ENCODE results near the gene CEMIP.
"Not testable (repeated sequence)": the region's sequence is repeated elsewhere in the genome, so short reads cannot be mapped to it uniquely, and the experiment has no call there.

CEMIP gene

DNA sequence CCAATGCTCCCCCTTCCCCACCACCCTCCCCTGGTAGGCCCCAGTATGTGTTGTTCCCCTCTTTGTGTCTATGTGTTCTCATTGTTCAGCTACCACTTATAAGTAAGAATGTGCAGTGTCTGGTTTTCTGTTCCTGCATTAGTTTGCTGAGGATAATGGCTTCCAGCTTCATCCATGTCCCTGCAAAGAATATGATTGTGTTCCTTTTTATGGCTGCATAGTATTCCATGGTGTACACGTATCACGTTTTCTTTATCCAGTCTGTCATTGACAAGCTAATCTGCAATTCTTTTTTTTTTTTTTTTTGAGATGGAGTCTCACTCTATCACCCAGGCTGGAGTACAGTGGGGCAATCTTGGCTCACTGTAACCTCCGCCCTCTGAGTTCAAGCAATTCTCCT lies 15.9 kb upstream of the CEMIP start:
- DNase-seq: not testable (repeated sequence)

- no peak for DNase-seq
Measured at GRCh38 chr15:80764535-80764934, 14.6 kb upstream of the CEMIP start.

GRCh38 chr15:80766275-80766674 lies 12.9 kb upstream of the CEMIP start:
- DNase-seq: no peak

DNA sequence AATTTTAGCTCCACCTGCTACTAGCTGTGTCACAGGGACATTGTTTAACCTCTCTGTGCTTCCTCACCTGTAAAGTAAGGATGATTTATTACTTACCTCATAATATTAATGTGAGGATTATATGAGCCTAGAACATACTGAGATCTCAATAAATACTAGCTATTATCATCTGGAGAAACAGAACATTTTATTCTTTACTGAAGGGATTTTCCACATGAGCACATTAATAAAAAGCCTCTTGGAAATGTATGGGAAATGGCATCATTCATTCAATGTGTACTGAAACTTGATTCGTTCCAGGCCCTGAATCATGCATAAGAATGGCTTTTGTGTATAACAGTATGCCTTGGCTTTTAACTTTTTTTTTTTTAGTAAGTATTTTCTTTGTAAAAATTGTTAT lies 11.0 kb upstream of the CEMIP start:
- DNase-seq: no peak

GRCh38 chr15:80769153-80769828 lies 9.9 kb upstream of the CEMIP start:
- DNase-seq: no peak

DNA sequence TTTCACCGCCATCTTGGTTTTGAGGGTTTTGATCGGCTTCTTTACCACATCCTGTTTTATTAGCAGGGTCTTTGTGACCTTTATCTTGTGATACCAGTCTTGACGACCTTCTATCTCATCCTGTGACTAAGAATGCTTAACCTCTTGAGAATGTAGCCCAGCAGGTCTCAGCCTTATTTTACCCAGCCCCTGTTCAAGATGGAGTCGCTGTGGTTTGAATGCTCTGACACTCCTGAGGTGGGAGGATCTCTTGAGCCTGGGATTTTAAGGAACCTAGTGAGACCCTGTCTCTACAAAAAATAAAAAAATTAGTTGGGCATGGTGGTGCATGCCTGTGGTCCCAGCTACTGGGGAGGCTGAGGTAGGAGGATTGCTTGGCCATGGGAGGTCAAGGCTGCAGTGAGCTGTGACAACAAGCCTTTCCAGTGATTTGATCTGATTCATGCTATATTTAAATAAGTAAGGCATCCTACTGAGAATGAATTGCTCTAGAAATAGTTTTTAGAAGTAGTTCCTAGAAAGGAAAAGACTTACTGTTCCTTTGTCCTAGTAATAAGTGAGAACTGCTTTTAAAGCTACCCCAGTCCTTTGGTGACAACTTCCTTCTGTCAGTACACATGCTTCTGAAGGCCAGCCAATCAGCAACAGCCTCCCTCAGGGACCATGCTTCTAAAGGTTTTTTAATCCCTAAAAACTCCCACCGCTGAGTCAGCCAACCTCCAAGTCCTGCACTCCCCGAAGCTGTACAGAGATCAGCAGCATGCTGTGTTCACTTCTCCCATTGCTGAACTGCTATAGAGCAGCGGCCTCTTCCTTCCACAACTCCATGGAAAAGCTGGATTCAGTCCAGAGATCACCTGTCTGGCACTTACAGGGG lies 9.1 kb upstream of the CEMIP start:
- no peak for DNase-seq

DNA sequence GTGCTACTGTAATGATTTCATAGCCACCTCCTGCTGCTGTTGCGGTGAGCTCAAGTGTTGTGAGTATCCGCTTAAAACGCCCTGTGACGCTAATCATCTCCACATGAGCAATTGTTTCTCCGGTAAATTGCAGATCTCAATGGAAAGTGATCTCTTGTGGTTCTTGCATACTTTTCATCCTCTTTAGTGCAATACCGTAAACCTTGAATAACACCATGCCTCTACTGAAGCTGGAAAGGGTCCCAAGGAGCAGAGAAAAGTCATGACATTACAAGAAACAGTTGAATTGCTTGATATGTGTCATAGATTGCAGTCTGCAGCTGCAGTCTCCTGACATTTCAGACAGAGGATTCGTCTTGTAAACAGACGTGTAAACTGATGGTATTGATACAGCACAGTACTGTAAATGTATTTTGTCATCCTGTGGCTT lies 6.0 kb upstream of the CEMIP start:
- DNase-seq: no peak

DNA sequence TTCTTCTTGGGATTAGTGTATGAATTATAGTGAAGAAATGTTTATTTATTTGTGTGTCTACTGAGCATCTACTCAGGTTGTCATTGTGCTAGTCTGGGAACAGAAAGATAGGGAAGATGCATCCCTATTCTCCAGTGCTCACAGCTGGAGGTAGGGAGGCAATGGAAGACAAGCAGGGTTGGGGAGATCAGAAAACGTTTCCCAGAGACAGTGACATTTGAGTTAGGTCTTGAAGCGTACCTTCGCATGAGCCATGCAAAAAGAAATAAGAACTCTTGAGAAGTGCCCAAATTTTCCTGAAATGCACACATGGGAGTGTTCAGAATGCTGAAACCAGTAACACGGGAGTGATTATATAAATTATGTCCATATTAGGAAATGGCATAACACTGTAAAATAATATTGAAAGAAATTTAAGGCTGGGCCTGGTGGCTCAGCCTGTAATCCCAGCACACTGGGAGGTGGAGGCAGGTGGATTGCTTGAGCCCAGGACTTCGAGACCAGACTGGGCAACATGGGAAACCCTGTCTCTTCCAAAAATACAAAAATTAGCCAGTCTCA lies 5.3 kb upstream of the CEMIP start:
- DNase-seq: no peak

DNA sequence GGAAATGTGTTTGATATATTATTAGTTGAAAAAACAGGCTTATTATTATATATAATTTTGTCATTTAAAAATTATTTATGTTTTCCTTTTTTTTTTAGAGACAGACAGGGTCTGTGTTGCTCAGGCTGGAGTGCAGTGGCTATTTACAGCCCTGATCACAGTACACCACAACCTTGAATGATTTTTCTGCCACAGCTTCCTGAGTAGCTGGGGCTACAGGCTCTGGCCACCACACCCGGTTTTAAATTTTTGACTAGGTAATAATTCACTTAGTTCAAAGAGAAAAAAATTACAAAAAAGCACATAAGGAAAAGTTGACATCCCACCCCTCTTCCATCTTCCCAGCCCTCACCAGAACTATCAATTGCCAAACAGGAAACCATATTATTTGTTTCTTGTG lies 4.7 kb upstream of the CEMIP start:
- no peak for DNase-seq

DNA sequence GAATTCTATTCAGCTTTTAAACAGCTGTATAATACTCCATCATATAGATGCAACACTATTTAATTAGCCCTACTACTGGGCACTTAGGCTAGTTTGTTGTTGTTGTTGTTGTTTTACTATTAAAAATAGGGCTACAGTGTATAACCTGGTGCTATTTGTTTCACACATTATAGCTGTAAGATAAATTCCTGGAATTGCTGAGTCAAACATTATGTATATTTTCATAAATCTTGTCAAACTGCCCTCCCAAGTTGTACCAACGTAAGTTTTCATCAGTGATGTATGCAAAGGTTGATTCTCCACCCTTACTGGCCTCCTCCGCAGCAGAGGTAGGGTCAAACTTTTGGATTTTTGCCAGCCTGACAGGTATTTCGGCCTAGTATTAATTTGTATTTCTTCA lies 3.8 kb upstream of the CEMIP start:
- no peak for DNase-seq

- peak; percentile 62 for DNase-seq
Measured at GRCh38 chr15:80776420-80777045, 2.6 kb upstream of the CEMIP start.

GRCh38 chr15:80777137-80777536 lies 2.0 kb upstream of the CEMIP start:
- DNase-seq: no peak

GRCh38 chr15:80777826-80778620 lies 1.1 kb upstream of the CEMIP start:
- DNase-seq: no peak

- DNase-seq: no peak
Measured at GRCh38 chr15:80778621-80778963, 578 bp upstream of the CEMIP start.

- DNase-seq: no peak
Measured at GRCh38 chr15:80779658-80780415, 667 bp downstream of the CEMIP start.

- no peak for DNase-seq
Measured at GRCh38 chr15:80780416-80781221, 1.4 kb downstream of the CEMIP start.

DNA sequence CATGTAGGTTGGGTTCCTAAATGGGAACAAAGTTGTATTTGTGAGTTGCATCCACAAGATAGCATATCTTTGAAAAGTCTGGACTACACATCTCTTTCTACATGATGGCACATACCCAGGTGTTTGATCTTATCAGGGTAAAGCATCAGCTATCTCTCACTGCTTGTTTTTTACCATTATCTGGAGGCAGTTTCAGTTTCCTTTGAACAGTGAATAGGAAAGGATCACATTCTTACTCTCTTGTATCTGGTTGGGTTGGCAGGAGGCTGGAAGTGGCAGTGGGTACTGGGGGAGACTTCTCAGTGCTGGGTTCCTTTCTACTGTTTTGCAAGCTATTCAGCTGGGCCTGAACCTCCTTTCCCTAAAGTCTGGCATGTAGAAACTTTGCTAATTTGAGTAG lies 4.1 kb downstream of the CEMIP start:
- no peak for DNase-seq

- no peak for DNase-seq
Measured at GRCh38 chr15:80785335-80785734, 6.2 kb downstream of the CEMIP start.

DNA sequence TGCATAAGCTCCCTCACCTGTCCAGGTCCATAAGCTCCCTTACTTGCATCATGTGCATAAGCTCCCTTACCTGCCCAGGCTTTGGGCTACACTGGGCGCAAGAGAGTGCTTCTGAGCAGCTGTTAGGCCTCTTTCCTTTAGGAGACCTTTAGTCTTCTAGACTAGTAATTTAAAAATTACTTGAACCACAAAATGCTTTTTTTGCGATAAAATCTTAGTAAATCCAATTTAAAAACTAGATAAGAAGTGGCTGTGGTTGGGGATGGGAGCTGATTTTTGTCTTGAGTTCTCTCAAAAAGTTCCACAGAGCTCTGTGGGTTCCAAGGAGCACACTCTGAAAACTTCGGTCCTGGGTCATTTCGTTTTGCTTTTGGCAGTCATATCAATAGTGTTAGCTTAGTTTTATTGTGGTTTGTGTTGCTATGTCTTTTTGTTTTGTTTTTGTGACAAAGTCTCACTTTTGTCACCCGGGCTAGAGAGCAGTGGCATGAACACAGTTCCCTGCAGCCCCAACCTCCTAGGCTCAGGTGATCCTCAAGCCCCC lies 6.7 kb downstream of the CEMIP start:
- no peak for DNase-seq

GRCh38 chr15:80787316-80787715 lies 8.1 kb downstream of the CEMIP start:
- no peak for DNase-seq

DNA sequence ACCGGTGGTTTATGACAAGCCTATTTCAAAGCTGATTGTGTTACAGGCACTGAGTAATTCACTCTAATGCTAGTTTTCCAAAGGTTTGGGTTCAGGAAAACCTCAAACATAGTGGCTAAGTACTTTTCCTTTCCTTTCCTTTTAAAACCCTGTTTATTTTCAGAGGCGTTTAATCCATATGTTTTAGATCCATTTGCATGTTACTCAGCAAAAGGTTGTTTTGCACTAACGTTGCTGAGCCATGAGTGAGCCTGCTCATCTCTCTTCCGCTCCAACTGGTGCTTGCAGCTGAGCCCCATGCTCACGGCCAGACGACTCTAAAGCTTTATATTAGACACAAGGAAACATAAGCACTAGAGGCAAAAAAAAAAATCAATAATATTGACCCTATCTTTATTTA lies 9.4 kb downstream of the CEMIP start:
- DNase-seq: no peak

All from CD4-positive, alpha-beta T cell treated with Interleukin-4 for 4 hours (primary cell).